Activated T-helper 9 cell treated with anti-CD3 and anti-CD28 coated beads, Interleukin-2, amount 50 U/mL, for 16 hours (primary cell): ENCODE measurements around the gene SLC16A3.

Source experiments
- DNase-seq: peaks from one replicate; pipeline ENCODE4 v3.0.0-alpha.2; 2020; ENCODE audit warnings: low read depth

SLC16A3 gene

GRCh38 chr17:82236142-82236971 lies 7.5 kb downstream of the SLC16A3 start:
- peak; percentile 65 for DNase-seq

- DNase-seq = no peak
Observed at GRCh38 chr17:82237083-82237745, 8.4 kb downstream of the SLC16A3 start.

GRCh38 chr17:82237746-82238471 lies 9.1 kb downstream of the SLC16A3 start:
- DNase-seq = no peak

- peak; percentile 54 for DNase-seq
Observed at GRCh38 chr17:82238472-82239201, 9.8 kb downstream of the SLC16A3 start.

- DNase-seq = no peak
Observed at GRCh38 chr17:82239401-82239925, 10.6 kb downstream of the SLC16A3 start.

- no peak for DNase-seq
Observed at GRCh38 chr17:82239926-82240505, 11.2 kb downstream of the SLC16A3 start.

GRCh38 chr17:82240506-82241182 lies 11.8 kb downstream of the SLC16A3 start:
- no peak for DNase-seq

- DNase-seq = peak; percentile 23
Observed at GRCh38 chr17:82241183-82241925, 12.5 kb downstream of the SLC16A3 start.

GRCh38 chr17:82241926-82242697 lies 13.3 kb downstream of the SLC16A3 start:
- no peak for DNase-seq

GRCh38 chr17:82242698-82242976 lies 13.8 kb downstream of the SLC16A3 start:
- DNase-seq = no peak

GRCh38 chr17:82242977-82243647 lies 14.3 kb downstream of the SLC16A3 start:
- DNase-seq = no peak

GRCh38 chr17:82243648-82244412 lies 15.0 kb downstream of the SLC16A3 start:
- DNase-seq = no peak

GRCh38 chr17:82244413-82245133 lies 15.7 kb downstream of the SLC16A3 start:
- DNase-seq = no peak

GRCh38 chr17:82245134-82246039 lies 16.5 kb downstream of the SLC16A3 start:
- no peak for DNase-seq

GRCh38 chr17:82246040-82246364 lies 17.2 kb downstream of the SLC16A3 start:
- no peak for DNase-seq

- no peak for DNase-seq
Observed at GRCh38 chr17:82246365-82247181, 17.7 kb downstream of the SLC16A3 start.
